Stimulated activated CD4-positive, alpha-beta T cell treated with anti-CD3 and anti-CD28 coated beads, Interleukin-2, amount 100 ng/mL, for 24 hours (primary cell): ENCODE measurements around the gene CXorf51A.
"Not testable (repeated sequence)": the region's sequence is repeated elsewhere in the genome, so short reads cannot be mapped to it uniquely, and the experiment has no call there.

Experiments
- DNase-seq, 2 donors: peaks; one replicate each; pipeline ENCODE4 v3.0.0-alpha.2; 2020

Gene CXorf51A

DNA sequence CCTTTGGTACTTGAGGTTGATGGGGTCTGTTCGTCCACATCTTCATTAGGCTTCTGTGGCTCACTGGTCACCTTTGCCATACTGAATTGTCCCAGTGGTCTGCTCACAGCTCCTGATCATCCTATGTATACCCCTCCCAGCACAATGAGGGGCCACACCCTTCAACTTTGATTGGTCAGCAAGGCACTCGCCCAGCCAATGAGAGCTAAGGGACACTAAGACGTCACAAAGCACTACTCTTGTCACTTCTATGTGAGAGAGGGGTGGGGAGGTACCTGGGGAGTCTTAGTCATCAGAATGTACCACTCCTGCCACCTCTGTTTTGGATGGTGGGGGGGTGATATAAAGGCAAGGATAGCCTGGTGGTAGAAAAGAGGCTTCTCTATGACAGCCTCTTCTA is at the start of gene CXorf51A:
CXorf51A (minus strand) TSS at position 101 of the 400 bp plus-strand sequence; CDS start at position 80, 21 bp downstream.
- DNase-seq, result not testable (repeated sequence)

DNA sequence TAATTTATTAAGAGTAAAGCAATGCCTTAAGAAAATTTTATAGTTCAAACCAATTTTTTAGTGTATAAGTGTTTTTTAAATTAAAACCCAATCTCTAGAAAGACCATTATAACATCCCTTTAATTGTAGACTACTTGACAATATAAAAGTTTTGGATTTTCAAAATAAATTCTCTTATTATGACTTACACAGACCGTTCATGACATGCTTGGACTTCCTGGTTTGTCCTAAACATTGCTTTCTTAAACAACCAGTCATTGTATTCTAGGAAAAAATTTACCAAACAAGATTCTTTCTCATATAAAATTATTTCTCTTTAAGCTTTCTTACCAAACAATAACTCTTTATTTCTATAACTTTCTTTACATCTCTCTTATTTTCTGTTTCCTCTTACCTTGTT is 49.0 kb upstream of the CXorf51A start:
- no peak for DNase-seq

GRCh38 chrX:146854281-146854680 is 39.7 kb upstream of the CXorf51A start:
- no peak for DNase-seq

- no peak for DNase-seq
Observed at GRCh38 chrX:146831994-146832393, 17.4 kb upstream of the CXorf51A start.

DNA sequence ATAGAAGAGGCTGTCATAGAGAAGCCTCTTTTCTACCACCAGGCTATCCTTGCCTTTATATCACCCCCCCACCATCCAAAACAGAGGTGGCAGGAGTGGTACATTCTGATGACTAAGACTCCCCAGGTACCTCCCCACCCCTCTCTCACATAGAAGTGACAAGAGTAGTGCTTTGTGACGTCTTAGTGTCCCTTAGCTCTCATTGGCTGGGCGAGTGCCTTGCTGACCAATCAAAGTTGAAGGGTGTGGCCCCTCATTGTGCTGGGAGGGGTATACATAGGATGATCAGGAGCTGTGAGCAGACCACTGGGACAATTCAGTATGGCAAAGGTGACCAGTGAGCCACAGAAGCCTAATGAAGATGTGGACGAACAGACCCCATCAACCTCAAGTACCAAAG is 5.1 kb downstream of the CXorf51A start, which contains the start of gene CXorf51B:
CXorf51B (plus strand) TSS at position 301 of the 400 bp plus-strand sequence; CDS start at position 322, 21 bp downstream.
- not testable (repeated sequence) for DNase-seq
